GM12878 (cell line): Measurements from ENCODE around the gene MIEN1. TPM values are rescaled to one million over a fixed set of nuclear protein-coding genes. Genes with fewer than 3 reads are reported as not detected.

Experiments used
- BHLHE40 ChIP-seq, 2 experiments: fragments of 450-650 bp in 1 of 2; IDR thresholded peaks; 2 replicates each; pipeline ENCODE4 v1.6.1; 2011 to 2017; ENCODE audit warnings: low read depth in 2 of 2, borderline replicate concordance in 1 of 2, improper control_type of control experiment in 1 of 2, low read length in 1 of 2, mild to moderate bottlenecking in 1 of 2
- CTCF ChIP-seq, 3 experiments: IDR thresholded peaks in 2 of 3; conservative IDR thresholded peaks in 1 of 3; 2 replicates each; pipeline ENCODE4 v1.5.1; 2011; ENCODE audit warnings: low read depth in 3 of 3, low read length in 3 of 3, mild to moderate bottlenecking in 3 of 3, control low read depth in 2 of 3, moderate library complexity in 2 of 3, inconsistent platforms in 1 of 3, mixed read lengths in 1 of 3; ENCODE audit not compliant: control insufficient read depth in 2 of 3, insufficient read depth in 1 of 3; ENCODE audit errors: extremely low read depth in 1 of 3
- DPF2 ChIP-seq: fragments of 450-650 bp; IDR thresholded peaks from 2 replicates; pipeline ENCODE4 v1.6.1; 2017; ENCODE audit warnings: mild to moderate bottlenecking
- GATAD2B ChIP-seq: fragments of 450-650 bp; conservative IDR thresholded peaks from 2 replicates; pipeline ENCODE4 v1.6.1; 2017; ENCODE audit warnings: low read depth, mild to moderate bottlenecking, moderate library complexity
- KLF5 ChIP-seq: fragments of 450-650 bp; IDR thresholded peaks from 2 replicates; pipeline ENCODE4 v1.6.1; 2014; ENCODE audit warnings: mild to moderate bottlenecking; ENCODE audit not compliant: partially characterized antibody
- MEF2A ChIP-seq: IDR thresholded peaks from 2 replicates; pipeline ENCODE4 v1.6.1; 2011; ENCODE audit warnings: low read depth, mild to moderate bottlenecking, low read length, moderate library complexity; ENCODE audit not compliant: insufficient read depth
- MXI1 ChIP-seq: fragments of 150-350 bp; IDR thresholded peaks from 2 replicates; pipeline ENCODE4 v1.6.1; 2011; ENCODE audit warnings: low read depth, mild to moderate bottlenecking, inconsistent platforms, low read length, improper control_type of control experiment
- MYC ChIP-seq: IDR thresholded peaks from 2 replicates; pipeline ENCODE4 v1.6.1; 2011; ENCODE audit warnings: mild to moderate bottlenecking, low read length, moderate library complexity, inconsistent platforms; ENCODE audit not compliant: insufficient read depth, insufficient replicate concordance, insufficient read length, severe bottlenecking
- NBN ChIP-seq: fragments of 450-650 bp; IDR thresholded peaks from 2 replicates; pipeline ENCODE4 v1.6.1; 2016
- NR2C1 ChIP-seq: fragments of 450-650 bp; IDR thresholded peaks from 2 replicates; pipeline ENCODE4 v1.6.1; 2017; ENCODE audit warnings: antibody characterized with exemption, mild to moderate bottlenecking, moderate library complexity
- PAX5 ChIP-seq: IDR thresholded peaks from 2 replicates; pipeline ENCODE4 v1.6.1; 2011; ENCODE audit warnings: low read depth, low read length, borderline replicate concordance
- POLR2AphosphoS5 ChIP-seq: IDR thresholded peaks from 2 replicates; pipeline ENCODE4 v1.6.1; 2011; ENCODE audit warnings: mild to moderate bottlenecking, low read length, inconsistent platforms
- RB1 ChIP-seq: fragments of 450-650 bp; formaldehyde crosslinking; IDR thresholded peaks from 2 replicates; pipeline ENCODE4 v1.6.1; 2017; ENCODE audit warnings: mild to moderate bottlenecking, borderline replicate concordance
- TAF1 ChIP-seq: IDR thresholded peaks from 2 replicates; pipeline ENCODE4 v1.6.1; 2011; ENCODE audit warnings: mild to moderate bottlenecking, low read depth, low read length, borderline replicate concordance
- ZNF24 ChIP-seq: fragments of 450-650 bp; IDR thresholded peaks from 2 replicates; pipeline ENCODE4 v1.6.1; 2017; ENCODE audit warnings: antibody characterized with exemption, mild to moderate bottlenecking
- polyA plus RNA-seq, 11 experiments: library from polyadenylated mRNA; depleted of rRNA in 4 of 11; unstranded in 6 of 11; stranded (reverse) in 5 of 11; fragments of >200 nt; fragmentation: Nextera tagmentation in 4 of 11; fragmentation: Illumina TruSeq in 1 of 11; extraction: Ambion mirVana in 4 of 11; extraction: Trizol in 1 of 11; gene quantifications; 1 replicate in 1 of 11; 2 replicates in 10 of 11; pipeline versions ENCODE4 v1.2.1 to v1.2.3, GENCODE V29; 2011 to 2016; ENCODE audit warnings: inconsistent platforms in 2 of 11, missing spikeins in 2 of 11, low read depth in 1 of 11
- total RNA-seq, 4 experiments: library from RNA; depleted of rRNA in 3 of 4; stranded (reverse); fragments of >200 nt in 3 of 4; fragmentation: Illumina TruSeq in 1 of 4; extraction: Trizol in 1 of 4; gene quantifications; 2 replicates each; pipeline versions ENCODE4 v1.2.1 to v1.2.3, GENCODE V29; 2013 to 2021
- TF ChIP-seq, protein P1 (sequence below): fragments of 450-650 bp; formaldehyde crosslinking; IDR thresholded peaks from 2 replicates; pipeline ENCODE4 v1.4.0; 2022; ENCODE audit warnings: mild to moderate bottlenecking, moderate library complexity
- TF ChIP-seq, protein P2 (sequence below): IDR thresholded peaks from 2 replicates; pipeline ENCODE4 v1.6.1; 2012; ENCODE audit warnings: low read depth, low read length, improper control_type of control experiment
- TF ChIP-seq, protein P3 (sequence below): IDR thresholded peaks from 2 replicates; pipeline ENCODE4 v1.6.1; 2011; ENCODE audit warnings: mild to moderate bottlenecking, low read depth, low read length, moderate library complexity; ENCODE audit not compliant: insufficient replicate concordance
- TF ChIP-seq, protein P4 (sequence below): fragments of 450-650 bp; IDR thresholded peaks from 2 replicates; pipeline ENCODE4 v1.6.1; 2018; ENCODE audit warnings: borderline replicate concordance, mild to moderate bottlenecking; ENCODE audit not compliant: partially characterized antibody

The MIEN1 gene
- total and polyA plus RNA-seq, 10 of the 15 experiments (the other 5 are each of a cell fraction or from before 2014, with no cell fraction given) = 24.9 to 89.1 (median 47.7) TPM

DNA sequence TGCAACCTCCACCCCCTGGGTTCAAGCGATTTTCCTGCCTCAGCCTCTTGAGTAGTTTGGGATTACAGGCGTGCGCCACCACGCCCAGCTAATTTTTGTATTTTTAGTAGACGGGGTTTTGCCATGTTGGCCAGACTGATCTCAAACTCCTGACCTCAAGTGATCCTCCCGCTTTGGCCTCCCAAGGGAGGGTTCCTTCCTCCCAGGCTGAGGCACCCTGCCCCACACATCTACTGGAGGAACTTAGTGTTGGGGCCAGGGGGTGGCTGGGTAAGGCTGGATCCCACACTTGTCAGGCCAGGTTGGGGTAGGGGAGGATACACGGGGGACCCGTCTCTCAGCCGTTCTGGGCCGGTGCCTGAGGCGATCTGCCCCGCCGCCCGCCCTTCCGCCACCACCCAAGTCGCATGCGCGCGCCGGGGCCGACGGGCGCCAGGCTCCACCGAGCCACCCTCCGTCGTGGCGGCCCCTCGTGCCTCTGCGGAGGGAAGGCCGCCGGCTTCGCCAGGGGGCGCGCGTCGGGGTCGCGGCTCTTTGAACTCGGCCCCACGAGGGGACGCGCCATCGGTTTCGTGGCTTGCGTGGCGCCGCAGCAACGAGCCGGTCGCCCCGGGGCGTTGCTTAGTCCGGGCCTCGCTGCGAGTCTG is 23.3 kb upstream of the MIEN1 start (continued):
- 0 out of 2 replicates have a peak, but pooled peaks have one; percentile 49 for TF ChIP-seq NBN
- peak; percentile 14 for TF ChIP-seq DPF2
- TF ChIP-seq, protein P1, sequence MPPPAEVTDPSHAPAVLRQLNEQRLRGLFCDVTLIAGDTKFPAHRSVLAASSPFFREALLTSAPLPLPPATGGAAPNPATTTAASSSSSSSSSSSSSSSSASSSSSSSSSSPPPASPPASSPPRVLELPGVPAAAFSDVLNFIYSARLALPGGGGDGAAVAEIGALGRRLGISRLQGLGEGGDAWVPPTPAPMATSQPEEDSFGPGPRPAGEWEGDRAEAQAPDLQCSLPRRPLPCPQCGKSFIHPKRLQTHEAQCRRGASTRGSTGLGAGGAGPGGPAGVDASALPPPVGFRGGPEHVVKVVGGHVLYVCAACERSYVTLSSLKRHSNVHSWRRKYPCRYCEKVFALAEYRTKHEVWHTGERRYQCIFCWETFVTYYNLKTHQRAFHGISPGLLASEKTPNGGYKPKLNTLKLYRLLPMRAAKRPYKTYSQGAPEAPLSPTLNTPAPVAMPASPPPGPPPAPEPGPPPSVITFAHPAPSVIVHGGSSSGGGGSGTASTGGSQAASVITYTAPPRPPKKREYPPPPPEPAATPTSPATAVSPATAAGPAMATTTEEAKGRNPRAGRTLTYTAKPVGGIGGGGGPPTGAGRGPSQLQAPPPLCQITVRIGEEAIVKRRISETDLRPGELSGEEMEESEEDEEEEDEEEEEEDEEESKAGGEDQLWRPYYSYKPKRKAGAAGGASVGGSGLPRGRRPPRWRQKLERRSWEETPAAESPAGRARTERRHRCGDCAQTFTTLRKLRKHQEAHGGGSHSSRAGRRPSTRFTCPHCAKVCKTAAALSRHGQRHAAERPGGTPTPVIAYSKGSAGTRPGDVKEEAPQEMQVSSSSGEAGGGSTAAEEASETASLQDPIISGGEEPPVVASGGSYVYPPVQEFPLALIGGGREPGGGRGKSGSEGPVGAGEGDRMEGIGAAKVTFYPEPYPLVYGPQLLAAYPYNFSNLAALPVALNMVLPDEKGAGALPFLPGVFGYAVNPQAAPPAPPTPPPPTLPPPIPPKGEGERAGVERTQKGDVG (CRISPR knock-in tag) = peak; percentile 67; the same call in 1 of the 2 replicates
- 0 out of 2 replicates have a peak, but pooled peaks have one; percentile 11 for TF ChIP-seq MEF2A
- peak; percentile 41 for TF ChIP-seq KLF5
- no peak for TF ChIP-seq PAX5
- peak in 1 of 2 experiments; percentile 57; a peak in 2 of 4 replicates for TF ChIP-seq BHLHE40 (IDR thresholded peaks at IDR 0.05; ENCODE audit: borderline replicate concordance in 1 of 2, low read depth in 2 of 2, low read length in 1 of 2)
- TF ChIP-seq POLR2AphosphoS5 = peak; percentile 14; the same call in 1 of the 2 replicates
- TF ChIP-seq MXI1 = 0 out of 2 replicates have a peak, but pooled peaks have one; percentile 47
- TF ChIP-seq RB1 = peak; percentile 77; the same call in 1 of the 2 replicates
- peak; percentile 52 for TF ChIP-seq NR2C1
- TF ChIP-seq, protein P2, sequence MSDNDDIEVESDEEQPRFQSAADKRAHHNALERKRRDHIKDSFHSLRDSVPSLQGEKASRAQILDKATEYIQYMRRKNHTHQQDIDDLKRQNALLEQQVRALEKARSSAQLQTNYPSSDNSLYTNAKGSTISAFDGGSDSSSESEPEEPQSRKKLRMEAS = peak; percentile 73
- peak; percentile 97; the same call in 1 of the 2 replicates for TF ChIP-seq GATAD2B
- TF ChIP-seq CTCF (IDR thresholded peaks at IDR 0.05 in 2 of 3, conservative IDR thresholded peaks at IDR 0.05 in 1 of 3; ENCODE audit: control insufficient read depth in 2 of 3, extremely low read depth in 1 of 3, insufficient read depth in 1 of 3, low read depth in 3 of 3, low read length in 3 of 3) = peak in 1 of 3 experiments; percentile 26; a peak in 1 of 6 replicates
- TF ChIP-seq, protein P3, sequence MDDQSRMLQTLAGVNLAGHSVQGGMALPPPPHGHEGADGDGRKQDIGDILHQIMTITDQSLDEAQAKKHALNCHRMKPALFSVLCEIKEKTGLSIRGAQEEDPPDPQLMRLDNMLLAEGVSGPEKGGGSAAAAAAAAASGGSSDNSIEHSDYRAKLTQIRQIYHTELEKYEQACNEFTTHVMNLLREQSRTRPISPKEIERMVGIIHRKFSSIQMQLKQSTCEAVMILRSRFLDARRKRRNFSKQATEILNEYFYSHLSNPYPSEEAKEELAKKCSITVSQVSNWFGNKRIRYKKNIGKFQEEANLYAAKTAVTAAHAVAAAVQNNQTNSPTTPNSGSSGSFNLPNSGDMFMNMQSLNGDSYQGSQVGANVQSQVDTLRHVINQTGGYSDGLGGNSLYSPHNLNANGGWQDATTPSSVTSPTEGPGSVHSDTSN = no peak
- TF ChIP-seq, protein P4, sequence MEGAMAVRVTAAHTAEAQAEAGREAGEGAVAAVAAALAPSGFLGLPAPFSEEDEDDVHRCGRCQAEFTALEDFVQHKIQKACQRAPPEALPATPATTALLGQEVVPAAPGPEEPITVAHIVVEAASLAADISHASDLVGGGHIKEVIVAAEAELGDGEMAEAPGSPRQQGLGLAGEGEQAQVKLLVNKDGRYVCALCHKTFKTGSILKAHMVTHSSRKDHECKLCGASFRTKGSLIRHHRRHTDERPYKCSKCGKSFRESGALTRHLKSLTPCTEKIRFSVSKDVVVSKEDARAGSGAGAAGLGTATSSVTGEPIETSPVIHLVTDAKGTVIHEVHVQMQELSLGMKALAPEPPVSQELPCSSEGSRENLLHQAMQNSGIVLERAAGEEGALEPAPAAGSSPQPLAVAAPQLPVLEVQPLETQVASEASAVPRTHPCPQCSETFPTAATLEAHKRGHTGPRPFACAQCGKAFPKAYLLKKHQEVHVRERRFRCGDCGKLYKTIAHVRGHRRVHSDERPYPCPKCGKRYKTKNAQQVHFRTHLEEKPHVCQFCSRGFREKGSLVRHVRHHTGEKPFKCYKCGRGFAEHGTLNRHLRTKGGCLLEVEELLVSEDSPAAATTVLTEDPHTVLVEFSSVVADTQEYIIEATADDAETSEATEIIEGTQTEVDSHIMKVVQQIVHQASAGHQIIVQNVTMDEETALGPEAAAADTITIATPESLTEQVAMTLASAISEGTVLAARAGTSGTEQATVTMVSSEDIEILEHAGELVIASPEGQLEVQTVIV = no peak
- peak; percentile 40 for TF ChIP-seq MYC
- TF ChIP-seq ZNF24 = 0 out of 2 replicates have a peak, but pooled peaks have one; percentile 4
- TF ChIP-seq TAF1 = peak; percentile 36; the same call in 1 of the 2 replicates
